ENCODE data around the gene TNF.

Gene TNF

DNA sequence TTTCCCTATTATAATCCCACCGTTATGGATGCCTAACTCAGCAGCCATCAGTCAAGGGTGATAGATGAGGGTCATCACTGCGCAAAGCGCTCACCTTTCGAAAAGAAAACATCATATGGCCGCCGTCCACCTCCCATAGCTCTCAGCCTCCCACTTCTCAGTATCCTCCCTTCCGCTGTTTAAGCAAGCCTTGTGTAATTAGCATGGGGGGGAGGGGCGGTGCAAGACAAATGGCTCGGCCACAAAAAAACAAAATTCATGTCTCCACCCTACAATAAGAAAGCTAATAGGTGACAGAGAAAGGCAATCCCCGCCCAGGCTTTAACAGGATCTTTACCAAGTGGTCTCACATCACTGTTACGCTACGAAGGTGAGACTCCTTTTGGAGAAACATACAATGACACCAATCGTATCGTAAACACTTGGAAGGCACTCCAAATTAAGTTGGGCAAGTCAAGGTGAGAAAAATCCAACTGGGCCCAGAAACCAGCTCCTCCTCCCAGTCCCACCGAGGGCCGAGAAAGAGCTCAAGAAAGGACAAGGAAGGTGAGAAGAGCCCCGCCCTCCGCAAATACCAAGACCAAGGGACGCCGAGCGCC is 34.2 kb upstream of the TNF start:
- TF ChIP-seq, protein P1, sequence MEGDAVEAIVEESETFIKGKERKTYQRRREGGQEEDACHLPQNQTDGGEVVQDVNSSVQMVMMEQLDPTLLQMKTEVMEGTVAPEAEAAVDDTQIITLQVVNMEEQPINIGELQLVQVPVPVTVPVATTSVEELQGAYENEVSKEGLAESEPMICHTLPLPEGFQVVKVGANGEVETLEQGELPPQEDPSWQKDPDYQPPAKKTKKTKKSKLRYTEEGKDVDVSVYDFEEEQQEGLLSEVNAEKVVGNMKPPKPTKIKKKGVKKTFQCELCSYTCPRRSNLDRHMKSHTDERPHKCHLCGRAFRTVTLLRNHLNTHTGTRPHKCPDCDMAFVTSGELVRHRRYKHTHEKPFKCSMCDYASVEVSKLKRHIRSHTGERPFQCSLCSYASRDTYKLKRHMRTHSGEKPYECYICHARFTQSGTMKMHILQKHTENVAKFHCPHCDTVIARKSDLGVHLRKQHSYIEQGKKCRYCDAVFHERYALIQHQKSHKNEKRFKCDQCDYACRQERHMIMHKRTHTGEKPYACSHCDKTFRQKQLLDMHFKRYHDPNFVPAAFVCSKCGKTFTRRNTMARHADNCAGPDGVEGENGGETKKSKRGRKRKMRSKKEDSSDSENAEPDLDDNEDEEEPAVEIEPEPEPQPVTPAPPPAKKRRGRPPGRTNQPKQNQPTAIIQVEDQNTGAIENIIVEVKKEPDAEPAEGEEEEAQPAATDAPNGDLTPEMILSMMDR (IDR thresholded peaks at IDR 0.05; ENCODE audit: low read depth, low read length, poor library complexity, severe bottlenecking) = no peak
- TF ChIP-seq EZH2phosphoT487 (IDR thresholded peaks at IDR 0.05; ENCODE audit: borderline replicate concordance, low read length) = no peak

DNA sequence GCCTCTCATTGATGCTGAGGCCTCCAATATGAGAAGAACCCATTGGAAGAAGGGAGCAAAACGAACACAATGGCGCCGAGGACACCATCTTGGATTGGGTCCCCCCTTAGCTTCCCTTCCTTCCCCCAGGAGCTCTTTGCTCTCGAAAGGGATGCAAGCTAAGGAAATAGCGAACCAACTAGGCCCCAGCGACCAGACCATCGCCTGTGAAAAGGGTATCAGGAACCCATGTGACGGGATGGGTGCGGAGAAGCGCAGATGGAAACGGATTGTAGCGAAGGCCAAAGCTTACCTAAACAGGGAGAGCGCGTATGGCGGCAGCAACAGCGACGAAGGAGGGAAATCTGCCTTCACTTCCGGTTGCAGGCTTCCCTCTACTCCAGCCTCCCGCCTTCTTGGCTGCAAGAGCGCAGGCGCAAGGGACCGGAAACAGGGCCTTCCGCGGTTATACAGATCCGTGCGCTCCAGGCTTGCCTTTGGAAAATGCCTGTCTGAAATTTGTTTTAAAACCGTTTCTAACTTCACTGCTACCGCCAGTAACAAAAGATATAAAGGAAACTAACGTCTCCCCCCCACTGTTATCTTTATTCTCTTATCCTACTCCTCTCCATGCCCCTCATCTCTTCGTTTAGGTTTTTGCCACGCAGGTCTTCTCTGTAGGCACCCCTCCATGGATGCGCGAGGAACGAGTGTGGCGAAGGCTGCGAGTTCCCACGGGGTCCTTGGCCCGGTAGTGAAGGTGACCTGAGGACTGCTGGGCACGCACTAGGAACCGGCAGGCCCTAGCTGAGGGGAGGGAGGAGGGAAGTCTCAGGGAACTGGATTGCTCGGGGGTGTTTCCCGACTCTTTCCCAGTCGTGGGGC is 33.5 kb upstream of the TNF start, which contains the start of gene DDX39B:
Gene DDX39B (minus strand): TSS at position 346 of the 864 bp plus-strand sequence. CDS start 1,471 bp downstream, outside the sequence.
- H3F3A ChIP-seq (ENCODE audit: control insufficient read depth, insufficient read depth) = peaks cover 20% of the 10 kb centered on the region
- peak within 1 kb of the TSS; percentile 88 for H3K27ac ChIP-seq (ENCODE audit: low read depth, low read length)
- peaks cover 54% of the 10 kb centered on the region for H3K4me1 ChIP-seq (ENCODE audit: control insufficient read depth, low read length)
- no peaks in the 10 kb centered on the region for H3K9me3 ChIP-seq (ENCODE audit: control insufficient read depth, insufficient read depth, low read length)
- H3K27me3 ChIP-seq (ENCODE audit: control insufficient read depth, low read length) = no peaks in the 10 kb centered on the region
- H3K36me3 ChIP-seq (ENCODE audit: control insufficient read depth, low read length) = peaks cover 61% of the 10 kb centered on the region
- TF ChIP-seq, protein P1 (IDR thresholded peaks at IDR 0.05; ENCODE audit: low read depth, low read length, poor library complexity, severe bottlenecking) = peak; percentile 16
- TF ChIP-seq EZH2phosphoT487 (IDR thresholded peaks at IDR 0.05; ENCODE audit: borderline replicate concordance, low read length) = no peak
- peaks cover 28% of the 10 kb centered on the region for H4K20me1 ChIP-seq (ENCODE audit: control insufficient read depth, insufficient read depth, low read depth, low read length)
- H3K4me2 ChIP-seq (ENCODE audit: low read length) = peak within 1 kb of the TSS; percentile 70
- peak within 1 kb of the TSS; percentile 98 for H3K4me3 ChIP-seq (ENCODE audit: low read length)
- peaks cover 68% of the 10 kb centered on the region for H3K79me2 ChIP-seq (ENCODE audit: control insufficient read depth, low read length)
- no peaks in the 10 kb centered on the region for H3K9me2 ChIP-seq (replicated peaks; ENCODE audit: control insufficient read depth, low read length)

More for the DNA sequence above, 34.2 kb upstream of the TNF start:
- Histone ChIP-seq H3K4me2 (ENCODE audit: low read length) (peak overlapping the region; percentile 70), H3K4me1 (ENCODE audit: control insufficient read depth, low read length) (peaks cover 48% of the 10 kb centered on the region), H3K27ac (ENCODE audit: low read depth, low read length) (peak overlapping the region; percentile 88), H3K36me3 (ENCODE audit: control insufficient read depth, low read length) (peaks cover 68% of the 10 kb centered on the region), H3K79me2 (ENCODE audit: control insufficient read depth, low read length) (peaks cover 76% of the 10 kb centered on the region), H3K27me3 (ENCODE audit: control insufficient read depth, low read length) (no peaks in the 10 kb centered on the region), H3F3A (ENCODE audit: control insufficient read depth, insufficient read depth) (peaks cover 24% of the 10 kb centered on the region), H3K4me3 (ENCODE audit: low read length) (peak overlapping the region; percentile 98), H3K9me3 (ENCODE audit: control insufficient read depth, insufficient read depth, low read length) (no peaks in the 10 kb centered on the region), H4K20me1 (ENCODE audit: control insufficient read depth, insufficient read depth, low read depth, low read length) (peaks cover 33% of the 10 kb centered on the region), H3K9me2 (replicated peaks; ENCODE audit: control insufficient read depth, low read length) (no peaks in the 10 kb centered on the region)

DNA sequence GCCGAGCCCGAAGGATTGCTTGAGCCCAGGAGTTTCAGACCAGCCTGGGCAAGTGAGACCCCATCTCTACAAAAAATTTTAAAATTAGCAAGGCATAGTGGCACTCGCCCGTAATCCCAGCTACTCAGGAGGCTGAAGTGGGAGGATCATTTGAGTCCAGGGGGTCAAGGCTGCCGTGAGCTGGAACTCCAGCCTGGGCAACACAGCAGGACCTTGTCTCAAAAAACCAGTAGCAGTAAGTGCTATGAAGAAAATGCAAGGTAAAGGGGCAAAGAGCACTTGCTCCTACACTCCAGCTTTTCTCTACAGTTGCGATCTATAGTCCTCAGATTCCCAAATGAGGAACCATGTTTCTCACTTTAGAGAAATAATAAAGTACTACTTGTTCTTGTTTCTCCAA is 31.7 kb upstream of the TNF start:
- no peak overlapping the region for H3K27ac ChIP-seq (ENCODE audit: low read depth, low read length)

More for the DNA sequence above, 31.7 kb upstream of the TNF start:
- Histone ChIP-seq H3K9me3 (ENCODE audit: control insufficient read depth, insufficient read depth, low read length) (no peaks in the 10 kb centered on the region), H3K27me3 (ENCODE audit: control insufficient read depth, low read length) (no peaks in the 10 kb centered on the region), H3K4me2 (ENCODE audit: low read length) (peak overlapping the region; percentile 70; the same call in 1 of the 2 replicates), H3K4me3 (ENCODE audit: low read length) (peak overlapping the region; percentile 98; the same call in 1 of the 2 replicates), H3K9me2 (replicated peaks; ENCODE audit: control insufficient read depth, low read length) (no peaks in the 10 kb centered on the region), H3K36me3 (ENCODE audit: control insufficient read depth, low read length) (peaks cover 48% of the 10 kb centered on the region), H3K4me1 (ENCODE audit: control insufficient read depth, low read length) (peaks cover 62% of the 10 kb centered on the region), H3F3A (ENCODE audit: control insufficient read depth, insufficient read depth) (peaks cover 25% of the 10 kb centered on the region), H4K20me1 (ENCODE audit: control insufficient read depth, insufficient read depth, low read depth, low read length) (peaks cover 24% of the 10 kb centered on the region), H3K79me2 (ENCODE audit: control insufficient read depth, low read length) (peaks cover 61% of the 10 kb centered on the region)
- TF ChIP-seq, protein P1 (IDR thresholded peaks at IDR 0.05; ENCODE audit: low read depth, low read length, poor library complexity, severe bottlenecking) = no peak
- TF ChIP-seq EZH2phosphoT487 (IDR thresholded peaks at IDR 0.05; ENCODE audit: borderline replicate concordance, low read length) = no peak
